HEK293T (cell line): ENCODE measurements around the gene RNF212.

ENCODE experiments used
- L3MBTL2 ChIP-seq: fragments of 450-650 bp; conservative IDR thresholded peaks from 2 replicates; pipeline ENCODE4 v1.6.1; 2016; ENCODE audit warnings: mild to moderate bottlenecking
- SP1 ChIP-seq: fragments of 450-650 bp; IDR thresholded peaks from 2 replicates; pipeline ENCODE4 v1.6.1; 2017

- TF ChIP-seq L3MBTL2 (no peak), SP1 (no peak)
These were observed 20.4 kb downstream of the RNF212 start for GRCh38 chr4:1092983-1093361.
